GM23248 (cell line): ENCODE data around the gene MGMT.

Experiments
- EZH2 ChIP-seq: fragments of 200-600 bp; sonication (generic); IDR thresholded peaks from 2 replicates; pipeline ENCODE4 v1.6.1; 2018; ENCODE audit warnings: antibody characterized with exemption, mild to moderate bottlenecking; ENCODE audit not compliant: insufficient read depth, poor library complexity, severe bottlenecking
- EZH2phosphoT487 ChIP-seq: fragments of 200-600 bp; sonication (generic); IDR thresholded peaks from 2 replicates; pipeline ENCODE4 v1.6.1; 2018; ENCODE audit warnings: antibody characterized with exemption, moderate library complexity, mild to moderate bottlenecking, low read depth; ENCODE audit not compliant: insufficient read depth

DNA sequence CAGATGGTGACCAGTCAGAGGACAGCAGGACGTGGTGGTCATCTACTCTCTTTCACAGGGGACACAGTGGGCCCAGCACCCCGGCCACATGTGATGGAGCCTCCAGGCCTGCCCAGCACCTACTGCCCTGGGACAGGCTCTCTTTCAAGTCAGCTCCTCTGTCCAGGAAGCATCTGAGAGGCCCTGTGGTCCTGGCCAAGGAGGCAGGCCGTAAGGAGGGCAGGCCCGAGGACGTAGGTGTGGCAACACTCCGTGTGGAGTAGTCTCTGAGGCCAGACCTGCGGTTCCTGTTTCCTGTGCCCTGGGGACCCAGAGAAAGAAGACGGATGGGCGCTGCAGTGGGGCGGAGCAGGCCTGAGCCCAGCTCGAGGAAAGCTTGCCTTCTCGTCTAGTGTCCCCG is 317.9 kb downstream of the MGMT start:
- TF ChIP-seq EZH2, result no peak
- no peak for TF ChIP-seq EZH2phosphoT487
